Stomach (tissue), 4 donors: ENCODE data around the gene KLC4.

ENCODE experiments used
- CTCF ChIP-seq, 7 experiments: fragments of 450-650 bp in 4 of 7; fragments of 200-600 bp in 3 of 7; sonication (generic) in 3 of 7; IDR thresholded peaks; one replicate each; pipeline ENCODE4 v1.5.1; 2016 to 2019; ENCODE audit warnings: antibody characterized with exemption in 7 of 7, control low read depth in 2 of 7, mild to moderate bottlenecking in 1 of 7
- EP300 ChIP-seq: sonication (generic); formaldehyde crosslinking; IDR thresholded peaks from one replicate; pipeline ENCODE4 v1.6.1; 2017; ENCODE audit warnings: antibody characterized with exemption
- POLR2A ChIP-seq, 4 donors: fragments of 450-650 bp; IDR thresholded peaks; one replicate each; pipeline ENCODE4 v1.6.1; 2016; ENCODE audit warnings: antibody characterized with exemption in 4 of 4, control low read depth in 2 of 4, mild to moderate bottlenecking in 1 of 4, moderate library complexity in 1 of 4
- POLR2AphosphoS5 ChIP-seq, 3 donors: sonication (generic); formaldehyde crosslinking; IDR thresholded peaks; one replicate each; pipeline ENCODE4 v1.6.1; 2016; ENCODE audit warnings: antibody characterized with exemption in 3 of 3

GRCh38 chr6:43081043-43081442, 21.6 kb downstream of the KLC4 start:
- no peak for TF ChIP-seq POLR2A (IDR thresholded peaks at IDR 0.05)
- TF ChIP-seq CTCF (IDR thresholded peaks at IDR 0.05): no peak
- TF ChIP-seq POLR2AphosphoS5 (IDR thresholded peaks at IDR 0.05): no peak
- no peak for TF ChIP-seq EP300
